IMR-90 (cell line): ENCODE data around the gene ZNF691. TPM values are rescaled to one million over a fixed set of nuclear protein-coding genes. Genes with fewer than 3 reads are reported as not detected.

ENCODE experiments used
- ATAC-seq: fragments of 200-7000 bp; cut with Tn5 transposase; 2 replicates; pipeline ENCODE4 v1.9.1; 2020; ENCODE audit warnings: low read depth, mild to moderate bottlenecking, moderate library complexity
- BruUV-seq: library from RNA; stranded (reverse); fragments of 400-500 nt; replicated peaks from 2 replicates; lab custom pipeline; 2021; lab: Mats Ljungman, UMichigan
- CTCF ChIA-PET: fragments of 300-600 bp; formaldehyde crosslinking; extraction: SDS; loops from one replicate; lab custom pipeline; 2021; ENCODE audit warnings: antibody characterized with exemption; lab: Yijun Ruan, JAX
- POLR2A ChIA-PET: fragments of 300-600 bp; sonication (Branson Sonifier 250); formaldehyde crosslinking; loops from one replicate; lab custom pipeline; 2022; ENCODE audit warnings: antibody characterized with exemption; ENCODE audit not compliant: unreplicated experiment; lab: Charles Lee
- DNase-seq: peaks from one replicate; pipeline ENCODE4 v3.0.0; 2013
- H2AFZ ChIP-seq: replicated peaks from 2 replicates; pipeline ENCODE3; 2013; ENCODE audit warnings: low read length, mild to moderate bottlenecking; ENCODE audit not compliant: poor library complexity
- H2AK5ac ChIP-seq: 2 replicates; pipeline ENCODE4 v1.6.1; 2013; ENCODE audit warnings: low read depth, low read length, inconsistent platforms
- H2AK9ac ChIP-seq: replicated peaks from 2 replicates; pipeline ENCODE3; 2013; ENCODE audit warnings: mild to moderate bottlenecking, low read depth, low read length, moderate library complexity; ENCODE audit not compliant: poor library complexity
- H2BK120ac ChIP-seq: 2 replicates; pipeline ENCODE4 v1.6.1; 2013; ENCODE audit warnings: low read depth, low read length, inconsistent platforms
- H2BK15ac ChIP-seq: 3 replicates; pipeline ENCODE4 v1.6.1; 2013; ENCODE audit warnings: low read depth, low read length, inconsistent platforms
- H2BK20ac ChIP-seq: 2 replicates; pipeline ENCODE4 v1.6.1; 2013; ENCODE audit warnings: low read depth, mild to moderate bottlenecking, inconsistent platforms, low read length, moderate library complexity
- H2BK5ac ChIP-seq: 2 replicates; pipeline ENCODE4 v1.6.1; 2013; ENCODE audit warnings: mild to moderate bottlenecking, low read depth, low read length, inconsistent platforms; ENCODE audit not compliant: poor library complexity, severe bottlenecking
- H3K14ac ChIP-seq: replicated peaks from 2 replicates; pipeline ENCODE4 v1.6.1; 2013; ENCODE audit warnings: low read depth, low read length, inconsistent platforms
- H3K18ac ChIP-seq: 2 replicates; pipeline ENCODE4 v1.6.1; 2013; ENCODE audit warnings: low read depth, low read length, control low read depth
- H3K23ac ChIP-seq: 2 replicates; pipeline ENCODE4 v1.6.1; 2013; ENCODE audit warnings: low read depth, low read length, inconsistent platforms
- H3K27ac ChIP-seq: 2 replicates; pipeline ENCODE4 v1.5.1; 2013; ENCODE audit warnings: mild to moderate bottlenecking, control low read depth, low read length; ENCODE audit not compliant: insufficient read depth
- H3K27me3 ChIP-seq: 2 replicates; pipeline ENCODE4 v1.6.1; 2013; ENCODE audit warnings: low read length; ENCODE audit not compliant: control insufficient read depth, insufficient read depth
- H3K36me3 ChIP-seq: 2 replicates; pipeline ENCODE4 v1.6.1; 2013; ENCODE audit warnings: low read length, mixed read lengths; ENCODE audit not compliant: control insufficient read depth, insufficient read depth
- H3K4ac ChIP-seq: 2 replicates; pipeline ENCODE4 v1.6.1; 2013; ENCODE audit warnings: low read depth, low read length, inconsistent platforms
- H3K4me1 ChIP-seq: 2 replicates; pipeline ENCODE4 v1.6.1; 2013; ENCODE audit warnings: low read length, mixed read lengths; ENCODE audit not compliant: control insufficient read depth, insufficient read depth
- H3K4me2 ChIP-seq: 2 replicates; pipeline ENCODE4 v1.6.1; 2013; ENCODE audit warnings: low read depth, mild to moderate bottlenecking, control low read depth, low read length, moderate library complexity
- H3K4me3 ChIP-seq: 2 replicates; pipeline ENCODE4 v1.5.1; 2013; ENCODE audit warnings: low read depth, mild to moderate bottlenecking, control low read depth, low read length, moderate library complexity; ENCODE audit not compliant: insufficient read depth
- H3K56ac ChIP-seq: 2 replicates; pipeline ENCODE4 v1.6.1; 2013; ENCODE audit warnings: low read length, inconsistent platforms; ENCODE audit not compliant: insufficient read depth; ENCODE audit errors: extremely low read depth
- H3K79me1 ChIP-seq, 2 experiments: 2 replicates each; pipeline ENCODE4 v1.6.1; 2013; ENCODE audit warnings: low read length in 2 of 2, inconsistent platforms in 1 of 2, low read depth in 1 of 2
- H3K9ac ChIP-seq: 2 replicates; pipeline ENCODE4 v1.6.1; 2013; ENCODE audit warnings: low read depth, low read length, control low read depth
- H3K9me1 ChIP-seq: 2 replicates; pipeline ENCODE4 v1.6.1; 2013; ENCODE audit warnings: low read length, inconsistent platforms; ENCODE audit not compliant: insufficient read depth
- H3K9me3 ChIP-seq: 2 replicates; pipeline ENCODE4 v1.6.1; 2013; ENCODE audit warnings: low read length; ENCODE audit not compliant: control insufficient read depth, insufficient read depth
- H4K20me1 ChIP-seq: 2 replicates; pipeline ENCODE4 v1.6.1; 2013; ENCODE audit warnings: low read length, inconsistent platforms; ENCODE audit not compliant: insufficient read depth
- H4K5ac ChIP-seq: 2 replicates; pipeline ENCODE4 v1.6.1; 2013; ENCODE audit warnings: mild to moderate bottlenecking, low read depth, low read length, control low read depth
- H4K8ac ChIP-seq, 2 experiments: 2 replicates each; pipeline ENCODE4 v1.6.1; 2013; ENCODE audit warnings: low read depth in 2 of 2, low read length in 2 of 2, control low read depth in 1 of 2, inconsistent platforms in 1 of 2
- H4K91ac ChIP-seq: 2 replicates; pipeline ENCODE4 v1.6.1; 2013; ENCODE audit warnings: low read depth, low read length, inconsistent platforms; ENCODE audit not compliant: insufficient read depth
- BHLHE40 ChIP-seq: fragments of 150-350 bp; IDR thresholded peaks from 2 replicates; pipeline ENCODE4 v1.6.1; 2016; ENCODE audit warnings: mild to moderate bottlenecking, low read depth, low read length
- CEBPB ChIP-seq: IDR thresholded peaks from 2 replicates; pipeline ENCODE4 v1.6.1; 2012; ENCODE audit warnings: low read depth, low read length, improper control_type of control experiment
- CHD1 ChIP-seq: IDR thresholded peaks from 2 replicates; pipeline ENCODE4 v1.6.1; 2012; ENCODE audit warnings: low read depth, low read length, improper control_type of control experiment
- ELK1 ChIP-seq: fragments of 150-350 bp; IDR thresholded peaks from 2 replicates; pipeline ENCODE4 v1.6.1; 2016; ENCODE audit warnings: low read depth, mild to moderate bottlenecking, low read length, moderate library complexity, borderline replicate concordance
- FOS ChIP-seq: fragments of 150-350 bp; IDR thresholded peaks from 2 replicates; pipeline ENCODE4 v1.6.1; 2016; ENCODE audit warnings: low read depth, low read length
- RCOR1 ChIP-seq: IDR thresholded peaks from 2 replicates; pipeline ENCODE4 v1.6.1; 2012; ENCODE audit warnings: mild to moderate bottlenecking, low read length, improper control_type of control experiment; ENCODE audit not compliant: insufficient replicate concordance
- WGBS, 2 experiments: methylation state at CpG; one replicate each; pipeline versions ENCODE4 v1.1.5 to v1.1.7; 2013; ENCODE audit warnings: missing lambda C conversion rate in 2 of 2; ENCODE audit not compliant: insufficient read length in 1 of 2; ENCODE audit errors: extremely low coverage in 2 of 2; 5-methylcytosine and 5-hydroxymethylcytosine counted together
- dilution Hi-C: fragments of 300-500 bp; cut with HindIII; formaldehyde crosslinking; loops from one replicate; pipeline ENCODE4 v1.14.3; 2018; ENCODE audit warnings: low sequenced_read_pairs; ENCODE audit not compliant: unreplicated experiment
- in situ Hi-C: fragments of 300-500 bp; cut with MboI; formaldehyde crosslinking; loops from 3 replicates; pipeline ENCODE4 v1.14.3; 2019; ENCODE audit warnings: low sequenced_read_pairs, inconsistent platforms, mixed read lengths
- intact Hi-C: fragments of 100-400 bp; cut with micrococcal nuclease; formaldehyde crosslinking; loops from 2 replicates; pipeline ENCODE4 v1.10.0; 2022
- polyA plus RNA-seq, 3 experiments: library from polyadenylated mRNA; depleted of rRNA; stranded (reverse); fragments of >200 nt; gene quantifications; 2 replicates each; pipeline ENCODE4 v1.2.3, GENCODE V29; 2012; ENCODE audit warnings: low replicate concordance in 1 of 3
- total RNA-seq: library from RNA; depleted of rRNA; stranded (reverse); fragments of >200 nt; gene quantifications from 2 replicates; pipeline ENCODE4 v1.2.3, GENCODE V29; 2012
- TF ChIP-seq, protein P1 (sequence below): conservative IDR thresholded peaks from 2 replicates; pipeline ENCODE4 v1.5.1; 2012; ENCODE audit warnings: mild to moderate bottlenecking, low read depth, low read length, improper control_type of control experiment

The ZNF691 gene
- total and polyA plus RNA-seq, 2 of the 4 experiments (the other 2 are of a cell fraction), result 6.8 to 13.6 TPM

DNA sequence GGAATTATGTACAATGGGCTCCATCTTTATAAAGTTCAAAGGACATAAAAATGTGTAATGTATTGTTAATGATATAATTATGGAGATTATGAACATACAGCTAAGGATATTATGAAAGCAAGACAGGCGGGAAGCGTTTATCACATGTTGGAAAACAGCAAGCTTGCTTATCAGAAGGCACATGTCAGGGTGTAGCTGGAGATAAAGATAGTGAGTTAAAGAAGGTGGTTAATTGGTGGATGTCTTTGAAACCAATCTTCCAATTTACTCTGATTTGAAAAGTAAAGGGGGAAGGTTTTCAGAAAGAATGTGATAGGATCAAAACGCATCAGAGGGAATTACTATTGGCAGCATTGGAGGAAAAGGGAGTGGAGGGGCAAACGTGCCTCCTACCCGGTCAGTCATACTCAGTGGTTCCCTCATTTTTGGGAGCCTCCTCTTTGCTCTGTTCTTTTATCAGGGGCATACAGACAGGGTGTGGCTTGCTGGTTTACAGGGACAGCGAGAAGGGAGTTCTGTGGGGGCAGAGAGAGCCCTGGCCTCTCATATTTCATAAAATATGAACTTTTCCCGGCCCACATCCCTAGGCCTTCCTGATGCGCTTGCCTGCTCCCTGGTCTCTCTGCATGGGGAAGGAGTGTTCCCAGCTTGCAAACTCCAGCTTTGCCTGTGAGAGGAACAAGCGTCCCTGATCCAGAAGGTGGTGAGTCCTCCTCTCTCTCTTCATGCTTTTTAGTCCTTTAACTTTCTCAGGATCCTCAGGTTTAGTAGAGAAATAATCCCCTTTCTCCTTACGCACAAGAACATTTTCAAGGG, 21.2 kb upstream of the ZNF691 start (continued):
- no peak for TF ChIP-seq FOS

- H4K8ac ChIP-seq, result no peak overlapping the region
- no peaks in the 10 kb centered on the region for H4K20me1 ChIP-seq
- no peak overlapping the region for H3K18ac ChIP-seq
- no peak overlapping the region for H4K5ac ChIP-seq
- no peak overlapping the region for H2AK9ac ChIP-seq
- H3K14ac ChIP-seq, result no peak overlapping the region
- H4K91ac ChIP-seq, result no peak overlapping the region
- no peak overlapping the region for H3K27ac ChIP-seq
- H3K23ac ChIP-seq, result no peak overlapping the region
- no peaks in the 10 kb centered on the region for H3K27me3 ChIP-seq
- no TSS peak for BruUV-seq
- intact Hi-C loops, result no loop called here
- no peak overlapping the region for H3K4me3 ChIP-seq
- H3K9me3 ChIP-seq, result no peaks in the 10 kb centered on the region
- ChIA-PET POLR2A (no interaction called here), CTCF (no interaction called here)
- H3K36me3 ChIP-seq, result peaks cover 12% of the 10 kb centered on the region; the same call in 1 of the 2 replicates
- no peaks in the 10 kb centered on the region for H3K79me1 ChIP-seq
- TF ChIP-seq BHLHE40 (no peak), CEBPB (no peak), FOS (no peak), ELK1 (no peak), RCOR1 (no peak), CHD1 (no peak)
- TF ChIP-seq, protein P1, sequence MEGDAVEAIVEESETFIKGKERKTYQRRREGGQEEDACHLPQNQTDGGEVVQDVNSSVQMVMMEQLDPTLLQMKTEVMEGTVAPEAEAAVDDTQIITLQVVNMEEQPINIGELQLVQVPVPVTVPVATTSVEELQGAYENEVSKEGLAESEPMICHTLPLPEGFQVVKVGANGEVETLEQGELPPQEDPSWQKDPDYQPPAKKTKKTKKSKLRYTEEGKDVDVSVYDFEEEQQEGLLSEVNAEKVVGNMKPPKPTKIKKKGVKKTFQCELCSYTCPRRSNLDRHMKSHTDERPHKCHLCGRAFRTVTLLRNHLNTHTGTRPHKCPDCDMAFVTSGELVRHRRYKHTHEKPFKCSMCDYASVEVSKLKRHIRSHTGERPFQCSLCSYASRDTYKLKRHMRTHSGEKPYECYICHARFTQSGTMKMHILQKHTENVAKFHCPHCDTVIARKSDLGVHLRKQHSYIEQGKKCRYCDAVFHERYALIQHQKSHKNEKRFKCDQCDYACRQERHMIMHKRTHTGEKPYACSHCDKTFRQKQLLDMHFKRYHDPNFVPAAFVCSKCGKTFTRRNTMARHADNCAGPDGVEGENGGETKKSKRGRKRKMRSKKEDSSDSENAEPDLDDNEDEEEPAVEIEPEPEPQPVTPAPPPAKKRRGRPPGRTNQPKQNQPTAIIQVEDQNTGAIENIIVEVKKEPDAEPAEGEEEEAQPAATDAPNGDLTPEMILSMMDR, result no peak
- H3K4me1 ChIP-seq, result no peaks in the 10 kb centered on the region
- H2AFZ ChIP-seq, result no peak overlapping the region
- peaks cover 6% of the 10 kb centered on the region for H3K9me1 ChIP-seq
- H3K9ac ChIP-seq, result no peak overlapping the region
- no peak overlapping the region for H3K56ac ChIP-seq
- H3K4me2 ChIP-seq, result no peak overlapping the region
- 95% methylated on average over 5 of the region's 17 CpGs; no CpG with 5 or more reads in 1 of the 2 experiments for WGBS, 2 experiments
- in situ Hi-C loops, result no loop called here
- no peak overlapping the region for H2BK120ac ChIP-seq
- no peak overlapping the region for H2BK5ac ChIP-seq
- H2AK5ac ChIP-seq, result no peak overlapping the region
- no peak overlapping the region for H2BK15ac ChIP-seq
- DNase-seq, result no peak
- no peak for ATAC-seq
- H2BK20ac ChIP-seq, result no peak overlapping the region
- dilution Hi-C loops, result no loop called here
- no peak overlapping the region for H3K4ac ChIP-seq
These were observed 15.8 kb upstream of the ZNF691 start for GRCh38 chr1:42830631-42831030.
